ENCODE measurements around the gene MAU2. TPM values are rescaled to one million over a fixed set of nuclear protein-coding genes. Genes with fewer than 3 reads are reported as not detected.

MAU2 gene
- total RNA-seq, 1 experiment from 2014 or later = 41.3 TPM

DNA sequence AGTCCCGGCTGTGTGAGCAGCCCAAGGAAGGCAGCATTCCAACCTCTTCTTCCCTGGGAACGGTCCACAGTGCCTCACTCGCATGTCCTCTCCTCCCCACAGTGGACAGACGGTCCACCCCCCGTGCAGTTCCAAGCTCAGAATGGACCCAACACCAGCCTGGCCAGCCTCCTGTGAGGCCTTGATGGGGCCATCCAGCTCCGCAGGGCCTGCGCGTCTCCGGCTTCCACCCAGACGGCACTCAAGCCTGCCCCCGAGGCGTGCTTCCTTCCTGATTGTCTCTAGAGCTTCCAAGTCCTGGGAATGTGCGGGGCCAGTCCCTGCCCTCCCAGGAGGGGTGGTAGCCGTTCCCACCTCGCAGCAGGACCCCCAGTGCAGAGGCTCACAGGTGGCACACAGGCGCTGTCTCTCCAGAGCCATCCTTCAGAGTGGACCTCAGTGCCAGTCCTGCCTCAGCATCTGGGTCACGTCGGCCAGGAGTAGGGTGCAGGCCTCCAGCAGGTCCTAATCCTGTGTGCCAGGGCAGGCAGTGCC lies 35.0 kb downstream of the MAU2 start:
- CTCF ChIA-PET = no interaction called here
- H3K36me3 Mint-ChIP-seq (ENCODE audit: insufficient read depth, unreplicated experiment) = peaks cover 5% of the 10 kb centered on the region

DNA sequence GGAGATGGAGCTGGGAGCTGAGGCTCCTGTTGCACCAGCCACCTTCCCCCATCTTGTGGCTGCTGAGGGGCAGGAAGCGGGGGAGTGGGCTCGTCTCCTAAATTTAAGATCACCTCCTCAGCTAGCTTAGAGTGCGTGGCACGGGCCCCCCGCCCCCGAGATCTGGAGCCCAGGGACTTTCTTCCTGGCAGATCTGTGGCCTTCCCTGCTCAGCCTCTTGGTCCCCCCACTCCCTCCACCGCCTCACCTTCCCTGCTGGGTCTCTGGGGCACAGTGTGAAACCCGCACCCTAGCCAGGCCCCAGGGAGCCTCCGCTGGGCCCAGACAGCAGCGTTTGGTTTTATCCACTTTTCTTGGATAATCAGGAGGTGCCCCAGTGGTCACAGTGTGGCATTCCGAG lies 35.9 kb downstream of the MAU2 start:
- CTCF ChIA-PET = no interaction called here
- H3K4me1 Mint-ChIP-seq (ENCODE audit: low read depth, unreplicated experiment) = no peaks in the 10 kb centered on the region
- DNase-seq = no peak
- no peaks in the 10 kb centered on the region for H3K27me3 Mint-ChIP-seq (ENCODE audit: unreplicated experiment)
- no TSS peak for BruUV-seq (replicated peaks)
- H3K36me3 Mint-ChIP-seq (ENCODE audit: insufficient read depth, unreplicated experiment) = peaks cover 9% of the 10 kb centered on the region
- intact Hi-C loops (cut with micrococcal nuclease; ENCODE audit: unreplicated experiment) = no loop called here
- H3K9me3 Mint-ChIP-seq (ENCODE audit: low read depth, unreplicated experiment) = no peaks in the 10 kb centered on the region
- no peak overlapping the region for H3K27ac Mint-ChIP-seq (ENCODE audit: unreplicated experiment)
- no peak overlapping the region for H3K4me3 Mint-ChIP-seq (ENCODE audit: low read depth, unreplicated experiment)
- TF ChIP-seq, protein P1, sequence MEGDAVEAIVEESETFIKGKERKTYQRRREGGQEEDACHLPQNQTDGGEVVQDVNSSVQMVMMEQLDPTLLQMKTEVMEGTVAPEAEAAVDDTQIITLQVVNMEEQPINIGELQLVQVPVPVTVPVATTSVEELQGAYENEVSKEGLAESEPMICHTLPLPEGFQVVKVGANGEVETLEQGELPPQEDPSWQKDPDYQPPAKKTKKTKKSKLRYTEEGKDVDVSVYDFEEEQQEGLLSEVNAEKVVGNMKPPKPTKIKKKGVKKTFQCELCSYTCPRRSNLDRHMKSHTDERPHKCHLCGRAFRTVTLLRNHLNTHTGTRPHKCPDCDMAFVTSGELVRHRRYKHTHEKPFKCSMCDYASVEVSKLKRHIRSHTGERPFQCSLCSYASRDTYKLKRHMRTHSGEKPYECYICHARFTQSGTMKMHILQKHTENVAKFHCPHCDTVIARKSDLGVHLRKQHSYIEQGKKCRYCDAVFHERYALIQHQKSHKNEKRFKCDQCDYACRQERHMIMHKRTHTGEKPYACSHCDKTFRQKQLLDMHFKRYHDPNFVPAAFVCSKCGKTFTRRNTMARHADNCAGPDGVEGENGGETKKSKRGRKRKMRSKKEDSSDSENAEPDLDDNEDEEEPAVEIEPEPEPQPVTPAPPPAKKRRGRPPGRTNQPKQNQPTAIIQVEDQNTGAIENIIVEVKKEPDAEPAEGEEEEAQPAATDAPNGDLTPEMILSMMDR (IDR thresholded peaks at IDR 0.05; ENCODE audit: unreplicated experiment) = no peak

More for the DNA sequence above, 35.0 kb downstream of the MAU2 start:
- Mint-ChIP-seq H3K27ac (ENCODE audit: unreplicated experiment) (no peak overlapping the region), H3K4me3 (ENCODE audit: low read depth, unreplicated experiment) (no peak overlapping the region), H3K9me3 (ENCODE audit: low read depth, unreplicated experiment) (no peaks in the 10 kb centered on the region), H3K4me1 (ENCODE audit: low read depth, unreplicated experiment) (no peaks in the 10 kb centered on the region), H3K27me3 (ENCODE audit: unreplicated experiment) (no peaks in the 10 kb centered on the region)
- TF ChIP-seq, protein P1 (IDR thresholded peaks at IDR 0.05; ENCODE audit: unreplicated experiment) = no peak
- no TSS peak for BruUV-seq (replicated peaks)
- intact Hi-C loops (cut with micrococcal nuclease; ENCODE audit: unreplicated experiment) = no loop called here
- no peak for DNase-seq

DNA sequence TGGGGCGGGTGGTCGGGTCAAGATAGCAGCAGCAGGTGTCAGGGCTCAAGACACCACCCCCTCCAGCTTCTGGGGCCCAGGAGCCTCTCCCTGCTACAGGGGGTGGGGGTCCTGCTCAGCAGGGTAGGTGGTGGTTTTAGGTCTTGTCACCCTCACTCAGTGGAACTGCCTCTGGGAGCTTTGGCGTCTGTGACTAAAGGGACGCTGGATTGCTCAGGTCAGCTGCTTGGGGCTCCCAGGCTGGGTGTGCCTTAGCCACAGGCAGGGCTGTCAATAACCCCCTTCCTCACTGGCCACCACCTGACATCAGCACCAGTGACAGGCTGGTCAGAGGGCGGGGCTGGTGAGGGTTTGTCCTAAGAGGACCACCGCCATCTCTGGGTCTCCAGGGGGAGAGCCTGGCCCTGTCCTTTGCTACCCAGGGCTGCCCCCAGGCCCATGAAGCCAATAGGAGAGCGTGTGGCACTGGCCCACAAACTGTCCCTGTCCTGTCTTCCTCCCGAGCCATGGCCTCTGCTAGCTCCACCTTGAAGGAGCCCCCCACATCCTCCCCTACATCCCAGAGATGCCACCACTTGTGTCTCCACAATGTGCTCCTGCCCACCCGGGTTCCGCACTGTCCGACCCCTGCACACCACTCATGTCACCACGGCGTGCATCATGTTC lies 36.4 kb downstream of the MAU2 start:
- CTCF ChIA-PET = no interaction called here
- no peak for DNase-seq
- no peak overlapping the region for H3K4me3 Mint-ChIP-seq (ENCODE audit: low read depth, unreplicated experiment)
- no peaks in the 10 kb centered on the region for H3K9me3 Mint-ChIP-seq (ENCODE audit: low read depth, unreplicated experiment)
- H3K36me3 Mint-ChIP-seq (ENCODE audit: insufficient read depth, unreplicated experiment) = peaks cover 9% of the 10 kb centered on the region
- H3K27me3 Mint-ChIP-seq (ENCODE audit: unreplicated experiment) = no peaks in the 10 kb centered on the region
- BruUV-seq (replicated peaks) = no TSS peak
- no peaks in the 10 kb centered on the region for H3K4me1 Mint-ChIP-seq (ENCODE audit: low read depth, unreplicated experiment)
- TF ChIP-seq, protein P1 (IDR thresholded peaks at IDR 0.05; ENCODE audit: unreplicated experiment) = no peak
- intact Hi-C loops (cut with micrococcal nuclease; ENCODE audit: unreplicated experiment) = no loop called here
- H3K27ac Mint-ChIP-seq (ENCODE audit: unreplicated experiment) = no peak overlapping the region

DNA sequence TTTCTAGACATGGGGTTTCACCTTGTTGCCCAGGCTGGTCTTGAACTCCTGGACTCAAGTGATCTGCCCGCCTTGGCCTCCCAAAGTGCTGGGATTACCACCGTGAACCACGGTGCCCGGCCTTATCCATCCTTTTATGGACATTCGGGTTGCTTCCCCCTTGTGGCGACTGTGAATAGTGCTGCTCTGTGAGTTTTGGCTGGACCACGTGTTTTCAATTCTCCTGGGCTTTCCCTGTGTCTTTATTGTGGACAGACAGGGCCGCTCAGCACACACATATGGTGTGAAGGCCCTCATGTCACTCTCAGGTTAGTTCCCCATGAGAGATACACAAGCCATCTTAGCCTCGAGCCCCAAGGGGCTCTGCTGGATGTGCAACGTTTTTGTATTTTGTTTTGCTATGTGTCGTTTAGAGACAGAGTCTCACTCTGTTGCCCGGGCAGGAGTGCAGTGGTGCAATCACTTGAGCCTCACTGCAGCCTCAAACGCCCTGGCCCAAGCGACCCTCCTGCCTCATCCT lies 40.5 kb downstream of the MAU2 start:
- no peaks in the 10 kb centered on the region for H3K9me3 Mint-ChIP-seq (ENCODE audit: low read depth, unreplicated experiment)
- H3K36me3 Mint-ChIP-seq (ENCODE audit: insufficient read depth, unreplicated experiment) = peaks cover 9% of the 10 kb centered on the region
- CTCF ChIA-PET = no interaction called here
- no peaks in the 10 kb centered on the region for H3K27me3 Mint-ChIP-seq (ENCODE audit: unreplicated experiment)
- H3K27ac Mint-ChIP-seq (ENCODE audit: unreplicated experiment) = no peak overlapping the region
- intact Hi-C loops (cut with micrococcal nuclease; ENCODE audit: unreplicated experiment) = no loop called here
- DNase-seq = peak; percentile 76
- TF ChIP-seq, protein P1 (IDR thresholded peaks at IDR 0.05; ENCODE audit: unreplicated experiment) = no peak
- BruUV-seq (replicated peaks) = no TSS peak
- no peak overlapping the region for H3K4me3 Mint-ChIP-seq (ENCODE audit: low read depth, unreplicated experiment)
- peaks cover 9% of the 10 kb centered on the region for H3K4me1 Mint-ChIP-seq (ENCODE audit: low read depth, unreplicated experiment)
